Bronchial epithelial cell (primary cell): ENCODE data around the gene PLA2G2C. TPM values are rescaled to one million over a fixed set of nuclear protein-coding genes. Genes with fewer than 3 reads are reported as not detected.

Source experiments
- DNase-seq: peaks from one replicate; pipeline ENCODE4 v3.0.0-alpha.2; 2010; ENCODE audit warnings: low read depth
- FAIRE-seq: peaks from 2 replicates; lab custom pipeline; 2011; peaks lifted over from hg19 to GRCh38; lab: Jason Lieb, UNC
- H3K27me3 ChIP-seq: 2 replicates; pipeline ENCODE4 v1.5.1; 2011; ENCODE audit warnings: low read length; ENCODE audit not compliant: control insufficient read depth, insufficient read depth
- H3K36me3 ChIP-seq: 2 replicates; pipeline ENCODE4 v1.5.1; 2011; ENCODE audit warnings: low read length; ENCODE audit not compliant: control insufficient read depth, insufficient read depth
- H3K4me3 ChIP-seq: 2 replicates; pipeline ENCODE4 v1.5.1; 2011; ENCODE audit warnings: mild to moderate bottlenecking, low read depth, low read length, control low read depth
- total RNA-seq: library from RNA; depleted of rRNA; stranded (reverse); fragments of >200 nt; gene quantifications from 2 replicates; pipeline ENCODE4 v1.2.1, GENCODE V29; 2014
- TF ChIP-seq, protein P1 (sequence below): IDR thresholded peaks from 2 replicates; pipeline ENCODE4 v1.5.1; 2011; ENCODE audit warnings: mild to moderate bottlenecking, moderate library complexity, low read length, control low read depth, inconsistent platforms; ENCODE audit not compliant: insufficient read depth, severe bottlenecking

The PLA2G2C gene
- total RNA-seq, 1 donor from 2014 or later: not detected

DNA sequence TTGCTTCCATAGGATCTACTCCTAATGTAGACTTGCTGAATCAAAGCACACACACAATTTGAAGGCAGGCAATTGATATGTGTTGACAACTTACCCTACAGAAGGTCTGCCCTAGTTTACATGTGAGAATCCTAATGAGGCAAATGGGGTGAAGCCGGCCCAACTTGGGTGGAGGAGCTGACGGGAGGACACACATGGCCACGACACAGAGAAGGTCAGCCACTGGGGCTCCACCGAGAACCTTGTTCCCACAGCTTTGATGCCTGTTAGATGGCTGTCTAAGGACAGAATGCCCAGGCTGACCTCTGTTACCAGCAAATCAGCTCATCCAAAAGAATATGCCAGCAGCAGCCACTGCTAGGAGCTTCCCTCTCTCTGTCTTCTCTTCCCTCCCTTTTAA is 65.5 kb downstream of the PLA2G2C start:
- FAIRE-seq (no peak), DNase-seq (no peak)
- H3K27me3 ChIP-seq: peaks cover 5% of the 10 kb centered on the region
- TF ChIP-seq, protein P1, sequence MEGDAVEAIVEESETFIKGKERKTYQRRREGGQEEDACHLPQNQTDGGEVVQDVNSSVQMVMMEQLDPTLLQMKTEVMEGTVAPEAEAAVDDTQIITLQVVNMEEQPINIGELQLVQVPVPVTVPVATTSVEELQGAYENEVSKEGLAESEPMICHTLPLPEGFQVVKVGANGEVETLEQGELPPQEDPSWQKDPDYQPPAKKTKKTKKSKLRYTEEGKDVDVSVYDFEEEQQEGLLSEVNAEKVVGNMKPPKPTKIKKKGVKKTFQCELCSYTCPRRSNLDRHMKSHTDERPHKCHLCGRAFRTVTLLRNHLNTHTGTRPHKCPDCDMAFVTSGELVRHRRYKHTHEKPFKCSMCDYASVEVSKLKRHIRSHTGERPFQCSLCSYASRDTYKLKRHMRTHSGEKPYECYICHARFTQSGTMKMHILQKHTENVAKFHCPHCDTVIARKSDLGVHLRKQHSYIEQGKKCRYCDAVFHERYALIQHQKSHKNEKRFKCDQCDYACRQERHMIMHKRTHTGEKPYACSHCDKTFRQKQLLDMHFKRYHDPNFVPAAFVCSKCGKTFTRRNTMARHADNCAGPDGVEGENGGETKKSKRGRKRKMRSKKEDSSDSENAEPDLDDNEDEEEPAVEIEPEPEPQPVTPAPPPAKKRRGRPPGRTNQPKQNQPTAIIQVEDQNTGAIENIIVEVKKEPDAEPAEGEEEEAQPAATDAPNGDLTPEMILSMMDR: no peak
- H3K36me3 ChIP-seq: no peaks in the 10 kb centered on the region
- no peak overlapping the region for H3K4me3 ChIP-seq

- TF ChIP-seq, protein P1: no peak
- FAIRE-seq (no peak), DNase-seq (no peak)
- peaks cover 5% of the 10 kb centered on the region for H3K27me3 ChIP-seq
- H3K4me3 ChIP-seq: no peak within 1 kb of the TSS
- H3K36me3 ChIP-seq: no peaks in the 10 kb centered on the region
Measured at GRCh38 chr1:20119347-20119746, 67.0 kb downstream of the PLA2G2C start, which contains the start of gene PLA2G2D. Gene PLA2G2D, minus strand, starts transcription at chr1:20119536. Its CDS starts 38 bp downstream, at chr1:20119498.

DNA sequence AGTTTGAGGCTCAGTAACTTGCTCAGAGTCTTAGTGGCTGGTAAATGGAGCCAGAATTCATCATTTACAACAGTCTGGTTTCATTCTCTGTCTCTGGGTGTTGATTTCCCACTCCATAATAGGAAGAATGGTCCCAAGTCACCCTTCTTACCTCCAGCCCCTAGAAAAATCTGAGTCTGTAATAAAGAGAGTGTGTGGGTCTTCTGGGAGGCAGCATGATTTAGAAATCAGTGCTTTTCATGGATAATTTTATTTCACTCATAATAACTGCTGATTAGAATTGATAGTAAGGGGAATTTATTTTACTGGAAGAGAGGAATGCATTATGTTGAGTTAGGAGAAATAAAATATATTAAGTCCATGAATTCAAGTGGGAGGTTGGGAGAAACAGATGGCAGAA is 69.1 kb downstream of the PLA2G2C start:
- TF ChIP-seq, protein P1: no peak
- DNase-seq (no peak), FAIRE-seq (no peak)
- no peak overlapping the region for H3K4me3 ChIP-seq
- no peaks in the 10 kb centered on the region for H3K36me3 ChIP-seq
- H3K27me3 ChIP-seq: peaks cover 7% of the 10 kb centered on the region

DNA sequence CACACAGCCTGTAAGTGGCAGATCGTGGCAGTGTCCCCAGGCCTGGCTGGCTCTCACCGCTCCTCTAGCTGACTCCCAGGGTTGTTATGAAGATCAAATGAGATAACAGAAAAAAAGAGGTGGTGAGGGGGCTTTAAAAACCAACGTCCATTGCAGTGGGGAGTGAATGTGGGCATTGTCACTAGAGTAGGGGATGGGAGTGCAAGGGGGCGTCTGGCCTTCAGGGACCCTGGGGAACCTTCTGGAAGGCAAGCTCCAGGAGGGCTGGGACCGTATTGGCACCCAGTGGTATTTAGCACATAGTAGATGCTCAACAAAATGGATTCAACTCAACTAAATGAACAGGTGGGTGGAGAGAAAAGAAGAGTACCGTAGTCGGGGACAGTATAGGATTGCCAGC is 70.4 kb downstream of the PLA2G2C start:
- TF ChIP-seq, protein P1: no peak
- no peak overlapping the region for H3K4me3 ChIP-seq
- no peaks in the 10 kb centered on the region for H3K36me3 ChIP-seq
- peaks cover 5% of the 10 kb centered on the region for H3K27me3 ChIP-seq
- FAIRE-seq: no peak
- no peak for DNase-seq

DNA sequence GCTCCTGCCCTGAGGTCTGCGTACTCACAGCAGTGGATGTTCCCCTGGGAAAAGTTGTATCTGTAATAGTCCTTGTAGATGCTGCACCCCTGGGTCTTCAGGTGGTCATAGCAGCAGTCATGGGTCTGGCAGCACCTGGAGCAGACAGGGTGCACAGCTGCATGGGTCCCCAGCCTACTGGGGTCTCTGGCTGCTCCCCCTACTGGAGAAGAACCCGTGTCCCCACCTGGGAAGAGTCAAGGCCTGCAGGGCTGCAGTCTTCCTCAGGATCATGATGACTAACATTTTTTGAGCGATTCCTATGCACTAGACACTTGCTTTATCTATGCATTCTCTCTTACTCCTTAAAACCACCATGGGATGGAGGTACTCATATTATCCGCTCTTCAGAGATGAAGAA is 70.8 kb downstream of the PLA2G2C start:
- Histone ChIP-seq H3K4me3 (no peak overlapping the region), H3K36me3 (no peaks in the 10 kb centered on the region), H3K27me3 (peaks cover 5% of the 10 kb centered on the region)
- TF ChIP-seq, protein P1: no peak
- DNase-seq (no peak), FAIRE-seq (no peak)

- no peak overlapping the region for H3K4me3 ChIP-seq
- FAIRE-seq (no peak), DNase-seq (no peak)
- TF ChIP-seq, protein P1: no peak
- H3K27me3 ChIP-seq: peaks cover 5% of the 10 kb centered on the region
- no peaks in the 10 kb centered on the region for H3K36me3 ChIP-seq
Measured at GRCh38 chr1:20114021-20114648, 72.2 kb downstream of the PLA2G2C start.
